Adrenal gland (tissue), 12 donors: ENCODE measurements around the gene UNG. TPM values are rescaled to one million over a fixed set of nuclear protein-coding genes. Genes with fewer than 3 reads are reported as not detected.
A peak's percentile ranks its signal among the peaks of the same experiment; 100 is the strongest.

Experiments
- DNase-seq, 7 donors: peaks; one replicate each; pipeline ENCODE4 v3.0.0-alpha.2; 2019 to 2020
- H3K27ac ChIP-seq, 5 donors: fragments of 200-600 bp; sonication (generic) in 4 of 5; 1 replicate in 3 of 5; 2 replicates in 2 of 5; pipeline versions ENCODE4 v1.5.1 to v1.8.0; 2016 to 2020; ENCODE audit warnings: mild to moderate bottlenecking in 1 of 5
- H3K27me3 ChIP-seq: fragments of 200-600 bp; 2 replicates; pipeline ENCODE4 v1.8.0; 2021
- H3K36me3 ChIP-seq, 2 donors: fragments of 200-600 bp; replicated peaks in 1 of 2; 1 replicate in 1 of 2; 2 replicates in 1 of 2; pipeline versions ENCODE4 v1.5.1 to v1.8.0; 2018 to 2022
- H3K4me1 ChIP-seq, 2 donors: fragments of 200-600 bp; replicated peaks in 1 of 2; 1 replicate in 1 of 2; 2 replicates in 1 of 2; pipeline versions ENCODE4 v1.5.1 to v1.8.0; 2018 to 2021
- H3K4me3 ChIP-seq, 4 donors: fragments of 200-600 bp; sonication (generic) in 3 of 4; one replicate each; pipeline ENCODE4 v1.5.1; 2016 to 2018
- H3K9me3 ChIP-seq, 3 donors: fragments of 200-600 bp; sonication (generic) in 1 of 3; replicated peaks in 1 of 3; 1 replicate in 2 of 3; 2 replicates in 1 of 3; pipeline versions ENCODE4 v1.5.1 to v1.8.0; 2016 to 2021
- CTCF ChIP-seq, 6 experiments: fragments of 450-650 bp in 4 of 6; fragments of 200-600 bp in 2 of 6; sonication (generic) in 1 of 6; IDR thresholded peaks; 1 replicate in 5 of 6; 2 replicates in 1 of 6; pipeline versions ENCODE4 v1.5.1 to v1.8.0; 2016 to 2021; ENCODE audit warnings: antibody characterized with exemption in 6 of 6, mild to moderate bottlenecking in 2 of 6, moderate library complexity in 1 of 6
- POLR2A ChIP-seq, 2 donors: fragments of 450-650 bp; IDR thresholded peaks; one replicate each; pipeline ENCODE4 v1.6.1; 2017; ENCODE audit warnings: antibody characterized with exemption in 2 of 2, mild to moderate bottlenecking in 2 of 2, moderate library complexity in 1 of 2
- WGBS, 4 donors: extraction: QIAGEN DNeasy Blood & Tissue Kit in 2 of 4; methylation state at CpG; one replicate each; pipeline versions ENCODE4 v1.1.5 to v1.1.7; 2013 to 2017; 5-methylcytosine and 5-hydroxymethylcytosine counted together
- intact Hi-C, 2 donors: fragments of 100-400 bp; cut with DNase I; formaldehyde crosslinking; loops; one replicate each; pipeline versions ENCODE4 v1.14.1 to v1.15.0; 2022 to 2023
- polyA plus RNA-seq, 3 donors: library from polyadenylated mRNA; stranded (reverse); fragments of 200-250 nt in 2 of 3; fragments of 350-450 nt in 1 of 3; fragmentation: Illumina TruSeq in 1 of 3; extraction: RNeasy Lipid Tissue Mini Kit (QIAGEN cat#74804) in 1 of 3; gene quantifications; one replicate each; pipeline ENCODE4 v1.2.3, GENCODE V29; 2013 to 2014
- total RNA-seq, 9 donors: library from RNA; depleted of rRNA in 4 of 9; stranded (reverse); fragments of >200 nt in 4 of 9; fragments of 120-200 nt in 1 of 9; fragmentation: NEBNext Ultra II Directional in 1 of 9; extraction: Animal tissue kit (Norgen Biotek cat#: 25700) in 1 of 9; gene quantifications; one replicate each; pipeline versions ENCODE4 v1.1.0 to v1.2.4, GENCODE V29; 2013 to 2023
- donor health status: healthy with polysubstance abuse.
- donor health status: Bipolar disorder and iron deficiency.
- donor health status: DM: yes; HTN: yes; CAD: no.
- donor health status: DM: no; HTN: no; CAD: no.
- donor health status: DM: no; HTN: no; CAD: no.
- donor health status: DM: yes; HTN: yes; CAD: no.

UNG gene
- total and polyA plus RNA-seq, 12 donors = 52.5 to 135 (median 72.8) TPM

- Histone ChIP-seq H3K4me3 (no peak overlapping the region), H3K4me1 (peaks cover 15 to 18% of the 10 kb centered on the region in 2 donors), H3K36me3 (no peaks in the 10 kb centered on the region), H3K27ac (peak overlapping the region in 4 of 5 donors; percentile 40 to 62 (median 54)), H3K9me3 (no peaks in the 10 kb centered on the region), H3K27me3 (no peaks in the 10 kb centered on the region)
- WGBS, 4 donors = 58 to 90% (median 63%) methylated on average over 2 to 3 of the region's 3 CpGs
- TF ChIP-seq CTCF (IDR thresholded peaks at IDR 0.05) = no peak
- no peak for TF ChIP-seq POLR2A (IDR thresholded peaks at IDR 0.05)
- intact Hi-C loops = no loop called here
- DNase-seq = peak in 2 of 7 donors; percentile 20 to 42
Observed at GRCh38 chr12:109126784-109127183, 29.4 kb downstream of the UNG start.

- peak in 1 of 7 donors; percentile 46 for DNase-seq
- 83 to 93% (median 89%) methylated on average over 13 of the region's 13 CpGs for WGBS, 4 donors
- intact Hi-C loops = no loop called here
- no peaks in the 10 kb centered on the region for H3K27me3 ChIP-seq
- no peak for TF ChIP-seq POLR2A (IDR thresholded peaks at IDR 0.05)
- TF ChIP-seq CTCF (IDR thresholded peaks at IDR 0.05) = no peak
- H3K4me3 ChIP-seq = no peak overlapping the region
- H3K9me3 ChIP-seq = no peaks in the 10 kb centered on the region
- no peak overlapping the region for H3K27ac ChIP-seq
- H3K4me1 ChIP-seq = peaks cover 15 to 27% of the 10 kb centered on the region in 2 donors
- no peaks in the 10 kb centered on the region for H3K36me3 ChIP-seq
Observed at GRCh38 chr12:109127533-109128242, 30.3 kb downstream of the UNG start.

GRCh38 chr12:109130297-109131153 lies 33.1 kb downstream of the UNG start:
- intact Hi-C loops = no loop called here
- Histone ChIP-seq H3K27me3 (no peaks in the 10 kb centered on the region), H3K4me1 (peaks cover 28 to 40% of the 10 kb centered on the region in 2 donors), H3K4me3 (no peak overlapping the region), H3K27ac (peak overlapping the region; percentile 75 to 92 (median 89)), H3K36me3 (no peaks in the 10 kb centered on the region), H3K9me3 (no peaks in the 10 kb centered on the region)
- TF ChIP-seq CTCF (IDR thresholded peaks at IDR 0.05) (no peak), POLR2A (IDR thresholded peaks at IDR 0.05) (no peak)
- DNase-seq = peak in 4 of 7 donors; percentile 33 to 66 (median 48)
- WGBS, 4 donors = 52 to 73% (median 71%) methylated on average over 9 to 15 of the region's 15 CpGs
